ACC112 (cell line): ENCODE results near the gene KCNJ13.

Experiments used
- H2AFZ ChIP-seq: fragments of 200-600 bp; sonication (generic); one replicate; pipeline ENCODE4 v1.6.0; 2017; ENCODE audit warnings: antibody characterized with exemption, low read length; ENCODE audit not compliant: unreplicated experiment
- H3K27ac ChIP-seq: fragments of 200-600 bp; sonication (generic); 2 replicates; pipeline ENCODE4 v1.5.1; 2014; ENCODE audit warnings: low read depth, mild to moderate bottlenecking, antibody characterized with exemption, low read length, moderate library complexity
- H3K27me3 ChIP-seq: fragments of 200-600 bp; sonication (generic); 2 replicates; pipeline ENCODE4 v1.6.1; 2014; ENCODE audit warnings: mild to moderate bottlenecking, antibody characterized with exemption, low read length, moderate library complexity, mixed read lengths; ENCODE audit not compliant: insufficient read depth
- H3K36me3 ChIP-seq: fragments of 200-600 bp; sonication (generic); 2 replicates; pipeline ENCODE4 v1.6.1; 2016; ENCODE audit warnings: mild to moderate bottlenecking, antibody characterized with exemption, low read length, moderate library complexity, mixed read lengths; ENCODE audit not compliant: insufficient read depth
- H3K4me1 ChIP-seq: fragments of 200-600 bp; sonication (generic); one replicate; pipeline ENCODE4 v1.6.1; 2016; ENCODE audit warnings: low read length, mixed read lengths; ENCODE audit not compliant: insufficient read depth, unreplicated experiment, control insufficient read depth
- H3K4me3 ChIP-seq: fragments of 200-600 bp; sonication (generic); 2 replicates; pipeline ENCODE4 v1.5.1; 2014; ENCODE audit warnings: mild to moderate bottlenecking, low read depth, low read length
- H3K79me2 ChIP-seq: fragments of 200-600 bp; sonication (generic); one replicate; pipeline ENCODE4 v1.6.0; 2016; ENCODE audit warnings: low read length; ENCODE audit not compliant: control insufficient read depth, unreplicated experiment, insufficient read depth

KCNJ13 gene

GRCh38 chr2:232771870-232772269, 4.5 kb downstream of the KCNJ13 start:
- Histone ChIP-seq H3K36me3 (peaks cover 20% of the 10 kb centered on the region; the same call in 1 of the 2 replicates), H3K79me2 (no peaks in the 10 kb centered on the region), H3K27me3 (no peaks in the 10 kb centered on the region), H3K27ac (no peak overlapping the region), H2AFZ (no peak overlapping the region), H3K4me3 (no peak overlapping the region), H3K4me1 (no peaks in the 10 kb centered on the region)

- H3K36me3 ChIP-seq = peaks cover 20% of the 10 kb centered on the region; the same call in 1 of the 2 replicates
Observed at GRCh38 chr2:232770207-232770606, 6.2 kb downstream of the KCNJ13 start.

GRCh38 chr2:232767866-232768265, 8.5 kb downstream of the KCNJ13 start:
- Histone ChIP-seq H2AFZ (no peak overlapping the region), H3K27ac (no peak overlapping the region), H3K27me3 (no peaks in the 10 kb centered on the region), H3K4me3 (no peak overlapping the region), H3K79me2 (no peaks in the 10 kb centered on the region), H3K36me3 (peaks cover 20% of the 10 kb centered on the region; the same call in 1 of the 2 replicates), H3K4me1 (peaks cover 8% of the 10 kb centered on the region)

More at GRCh38 chr2:232770207-232770606, 6.2 kb downstream of the KCNJ13 start:
- Histone ChIP-seq H3K79me2 (no peaks in the 10 kb centered on the region), H3K27ac (no peak overlapping the region), H3K4me1 (peaks cover 8% of the 10 kb centered on the region), H3K4me3 (no peak overlapping the region), H3K27me3 (no peaks in the 10 kb centered on the region), H2AFZ (no peak overlapping the region)

- Histone ChIP-seq H3K79me2 (no peaks in the 10 kb centered on the region), H3K27ac (no peak overlapping the region), H3K4me1 (peaks cover 4% of the 10 kb centered on the region), H3K27me3 (no peaks in the 10 kb centered on the region), H3K4me3 (no peak overlapping the region), H3K36me3 (peaks cover 7% of the 10 kb centered on the region; the same call in 1 of the 2 replicates), H2AFZ (no peak overlapping the region)
Observed at GRCh38 chr2:232761301-232761907, 15.0 kb downstream of the KCNJ13 start.

GRCh38 chr2:232757905-232758304, 18.5 kb downstream of the KCNJ13 start:
- no peak overlapping the region for H2AFZ ChIP-seq
- no peaks in the 10 kb centered on the region for H3K27me3 ChIP-seq
- H3K36me3 ChIP-seq = peaks cover 8% of the 10 kb centered on the region; the same call in 1 of the 2 replicates
- no peaks in the 10 kb centered on the region for H3K4me1 ChIP-seq
- H3K27ac ChIP-seq = no peak overlapping the region
- H3K4me3 ChIP-seq = no peak overlapping the region
- no peaks in the 10 kb centered on the region for H3K79me2 ChIP-seq

GRCh38 chr2:232750135-232750671, 26.2 kb downstream of the KCNJ13 start:
- H3K79me2 ChIP-seq = no peaks in the 10 kb centered on the region
- no peak overlapping the region for H3K27ac ChIP-seq
- peaks cover 28% of the 10 kb centered on the region for H3K36me3 ChIP-seq
- H3K27me3 ChIP-seq = no peaks in the 10 kb centered on the region
- no peaks in the 10 kb centered on the region for H3K4me1 ChIP-seq
- no peak overlapping the region for H3K4me3 ChIP-seq
- H2AFZ ChIP-seq = no peak overlapping the region

- H2AFZ ChIP-seq = no peak overlapping the region
- peaks cover 28% of the 10 kb centered on the region for H3K36me3 ChIP-seq
- no peaks in the 10 kb centered on the region for H3K27me3 ChIP-seq
- no peak overlapping the region for H3K4me3 ChIP-seq
- H3K79me2 ChIP-seq = no peaks in the 10 kb centered on the region
- no peak overlapping the region for H3K27ac ChIP-seq
- H3K4me1 ChIP-seq = no peaks in the 10 kb centered on the region
Observed at GRCh38 chr2:232749331-232749730, 27.0 kb downstream of the KCNJ13 start.

GRCh38 chr2:232748038-232748437, 28.3 kb downstream of the KCNJ13 start:
- H3K4me3 ChIP-seq = no peak overlapping the region
- no peak overlapping the region for H3K27ac ChIP-seq
- no peaks in the 10 kb centered on the region for H3K27me3 ChIP-seq
- peaks cover 28% of the 10 kb centered on the region for H3K36me3 ChIP-seq
- no peaks in the 10 kb centered on the region for H3K79me2 ChIP-seq
- no peak overlapping the region for H2AFZ ChIP-seq
- H3K4me1 ChIP-seq = no peaks in the 10 kb centered on the region

- Histone ChIP-seq H3K27ac (no peak overlapping the region), H3K79me2 (peaks cover 8% of the 10 kb centered on the region), H3K4me3 (no peak overlapping the region), H3K27me3 (no peaks in the 10 kb centered on the region), H3K36me3 (peaks cover 16% of the 10 kb centered on the region), H3K4me1 (no peaks in the 10 kb centered on the region), H2AFZ (no peak overlapping the region)
Observed at GRCh38 chr2:232744963-232745362, 31.4 kb downstream of the KCNJ13 start.

- H3K27ac ChIP-seq = no peak overlapping the region
- H3K79me2 ChIP-seq = peaks cover 10% of the 10 kb centered on the region
- H2AFZ ChIP-seq = no peak overlapping the region
- H3K4me1 ChIP-seq = no peaks in the 10 kb centered on the region
- H3K36me3 ChIP-seq = peaks cover 4% of the 10 kb centered on the region
- no peak overlapping the region for H3K4me3 ChIP-seq
- no peaks in the 10 kb centered on the region for H3K27me3 ChIP-seq
Observed at GRCh38 chr2:232741972-232742371, 34.4 kb downstream of the KCNJ13 start.

- peaks cover 4% of the 10 kb centered on the region for H3K36me3 ChIP-seq
Observed at GRCh38 chr2:232741294-232741693, 35.1 kb downstream of the KCNJ13 start.

More at GRCh38 chr2:232741294-232741693, 35.1 kb downstream of the KCNJ13 start:
- Histone ChIP-seq H3K4me3 (no peak overlapping the region), H3K4me1 (no peaks in the 10 kb centered on the region), H3K27me3 (no peaks in the 10 kb centered on the region), H3K27ac (no peak overlapping the region), H2AFZ (no peak overlapping the region), H3K79me2 (peaks cover 10% of the 10 kb centered on the region)
